GM12891 (cell line): ENCODE results near the gene GSC2.

Source experiments
- PAX5 ChIP-seq: IDR thresholded peaks from 2 replicates; pipeline ENCODE4 v1.6.1; 2011; ENCODE audit warnings: low read length, moderate library complexity, mild to moderate bottlenecking; ENCODE audit not compliant: insufficient read depth, severe bottlenecking
- POLR2A ChIP-seq: IDR thresholded peaks from 2 replicates; pipeline ENCODE4 v1.6.1; 2011; ENCODE audit warnings: low read depth, low read length, control low read depth
- POLR2AphosphoS5 ChIP-seq: IDR thresholded peaks from 2 replicates; pipeline ENCODE4 v1.6.1; 2011; ENCODE audit warnings: low read depth, low read length, control low read depth
- TAF1 ChIP-seq: IDR thresholded peaks from 2 replicates; pipeline ENCODE4 v1.6.1; 2011; ENCODE audit warnings: low read depth, low read length, control low read depth

DNA sequence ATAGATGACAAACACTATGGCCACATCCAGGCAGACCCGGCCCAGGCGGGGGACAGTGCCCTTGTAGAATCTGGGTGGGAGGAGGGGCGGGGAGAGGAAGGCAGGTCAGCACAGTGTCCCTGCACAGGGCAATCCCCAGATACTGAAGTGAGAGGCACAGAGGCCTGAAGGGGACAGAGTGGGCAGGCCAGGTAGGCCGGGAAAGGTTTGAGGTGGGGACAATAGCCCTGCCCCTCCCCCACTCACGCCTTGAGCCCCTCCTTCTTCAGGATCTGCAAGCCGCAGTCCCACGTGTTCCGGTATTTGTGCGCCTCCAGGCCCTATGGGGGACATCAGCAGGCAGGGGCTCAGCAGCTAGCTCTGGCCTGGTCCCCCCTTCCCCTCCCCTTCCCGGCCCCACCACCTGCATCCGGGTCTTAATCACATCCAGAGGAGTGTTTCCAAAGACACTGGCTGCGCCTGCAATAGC is 26.1 kb upstream of the GSC2 start:
- TF ChIP-seq TAF1, result no peak
- no peak for TF ChIP-seq POLR2A
- no peak for TF ChIP-seq PAX5
- TF ChIP-seq POLR2AphosphoS5, result no peak
